OCI-LY1 (cell line): ENCODE results near the gene DDX42.
"Not testable (repeated sequence)": the region's sequence is repeated elsewhere in the genome, so short reads cannot be mapped to it uniquely, and the experiment has no call there.

ENCODE experiments used
- EZH2 ChIP-seq: fragments of 200-600 bp; sonication (generic), shearing (Covaris generic); IDR thresholded peaks from 2 replicates; pipeline ENCODE4 v1.8.0; 2017; ENCODE audit warnings: borderline replicate concordance, mixed run types, mild to moderate bottlenecking, antibody characterized with exemption, low read length, moderate library complexity, mixed read lengths
- TF ChIP-seq, protein P1 (sequence below): fragments of 200-600 bp; sonication (generic), shearing (Covaris generic); IDR thresholded peaks from 2 replicates; pipeline ENCODE4 v1.5.1; 2017; ENCODE audit warnings: mild to moderate bottlenecking, antibody characterized with exemption, low read length, moderate library complexity, mixed read lengths

DNA sequence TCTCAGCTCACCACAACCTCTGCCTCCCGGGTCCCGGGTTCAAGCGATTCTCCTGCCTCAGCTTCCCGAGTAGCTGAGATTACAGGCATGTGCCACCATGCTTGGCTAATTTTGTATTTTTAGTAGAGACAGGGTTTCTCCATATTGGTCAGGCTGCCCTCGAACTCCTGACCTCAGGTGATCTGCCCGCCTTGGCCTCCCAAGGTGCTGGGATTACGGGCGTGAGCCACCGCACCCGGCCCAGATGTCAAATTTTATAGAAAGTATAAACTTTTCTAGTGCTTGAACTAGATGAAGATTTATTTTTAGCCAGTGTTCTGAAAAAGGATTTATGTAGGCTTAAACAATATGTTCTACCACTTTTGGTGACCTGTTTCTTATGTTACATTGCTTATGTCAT, 22.4 kb downstream of the DDX42 start:
- TF ChIP-seq, protein P1, sequence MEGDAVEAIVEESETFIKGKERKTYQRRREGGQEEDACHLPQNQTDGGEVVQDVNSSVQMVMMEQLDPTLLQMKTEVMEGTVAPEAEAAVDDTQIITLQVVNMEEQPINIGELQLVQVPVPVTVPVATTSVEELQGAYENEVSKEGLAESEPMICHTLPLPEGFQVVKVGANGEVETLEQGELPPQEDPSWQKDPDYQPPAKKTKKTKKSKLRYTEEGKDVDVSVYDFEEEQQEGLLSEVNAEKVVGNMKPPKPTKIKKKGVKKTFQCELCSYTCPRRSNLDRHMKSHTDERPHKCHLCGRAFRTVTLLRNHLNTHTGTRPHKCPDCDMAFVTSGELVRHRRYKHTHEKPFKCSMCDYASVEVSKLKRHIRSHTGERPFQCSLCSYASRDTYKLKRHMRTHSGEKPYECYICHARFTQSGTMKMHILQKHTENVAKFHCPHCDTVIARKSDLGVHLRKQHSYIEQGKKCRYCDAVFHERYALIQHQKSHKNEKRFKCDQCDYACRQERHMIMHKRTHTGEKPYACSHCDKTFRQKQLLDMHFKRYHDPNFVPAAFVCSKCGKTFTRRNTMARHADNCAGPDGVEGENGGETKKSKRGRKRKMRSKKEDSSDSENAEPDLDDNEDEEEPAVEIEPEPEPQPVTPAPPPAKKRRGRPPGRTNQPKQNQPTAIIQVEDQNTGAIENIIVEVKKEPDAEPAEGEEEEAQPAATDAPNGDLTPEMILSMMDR: not testable (repeated sequence)
- not testable (repeated sequence) for TF ChIP-seq EZH2
